Measurements from ENCODE around the gene FAF1.
"Not testable (repeated sequence)": the region's sequence is repeated elsewhere in the genome, so short reads cannot be mapped to it uniquely, and the experiment has no call there.

FAF1 gene

GRCh38 chr1:50531601-50532000 lies 428.5 kb downstream of the FAF1 start:
- no peak for DNase-seq

DNA sequence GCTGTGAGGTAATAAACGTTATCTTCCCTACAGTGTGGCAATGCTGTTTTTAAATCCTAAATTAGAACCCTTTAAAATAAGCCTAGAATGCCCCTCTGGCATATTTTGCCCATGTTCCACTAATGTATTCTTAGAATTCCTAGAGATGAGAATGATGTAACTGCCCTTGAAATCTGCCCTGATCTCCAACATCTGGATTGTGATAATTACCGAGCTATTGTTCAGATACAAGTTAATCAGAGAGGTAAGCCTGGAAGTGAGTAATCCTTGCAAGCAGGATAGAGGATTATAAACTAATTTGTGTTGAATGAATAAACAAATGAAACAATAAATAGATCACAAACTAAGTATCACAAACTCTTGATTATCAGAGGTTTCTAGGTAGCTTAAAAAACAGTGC lies 429.0 kb downstream of the FAF1 start:
- DNase-seq = no peak

- no peak for DNase-seq
Measured at GRCh38 chr1:50529510-50529909, 430.6 kb downstream of the FAF1 start.

- not testable (repeated sequence) for DNase-seq
Measured at GRCh38 chr1:50527987-50528320, 432.1 kb downstream of the FAF1 start.

DNA sequence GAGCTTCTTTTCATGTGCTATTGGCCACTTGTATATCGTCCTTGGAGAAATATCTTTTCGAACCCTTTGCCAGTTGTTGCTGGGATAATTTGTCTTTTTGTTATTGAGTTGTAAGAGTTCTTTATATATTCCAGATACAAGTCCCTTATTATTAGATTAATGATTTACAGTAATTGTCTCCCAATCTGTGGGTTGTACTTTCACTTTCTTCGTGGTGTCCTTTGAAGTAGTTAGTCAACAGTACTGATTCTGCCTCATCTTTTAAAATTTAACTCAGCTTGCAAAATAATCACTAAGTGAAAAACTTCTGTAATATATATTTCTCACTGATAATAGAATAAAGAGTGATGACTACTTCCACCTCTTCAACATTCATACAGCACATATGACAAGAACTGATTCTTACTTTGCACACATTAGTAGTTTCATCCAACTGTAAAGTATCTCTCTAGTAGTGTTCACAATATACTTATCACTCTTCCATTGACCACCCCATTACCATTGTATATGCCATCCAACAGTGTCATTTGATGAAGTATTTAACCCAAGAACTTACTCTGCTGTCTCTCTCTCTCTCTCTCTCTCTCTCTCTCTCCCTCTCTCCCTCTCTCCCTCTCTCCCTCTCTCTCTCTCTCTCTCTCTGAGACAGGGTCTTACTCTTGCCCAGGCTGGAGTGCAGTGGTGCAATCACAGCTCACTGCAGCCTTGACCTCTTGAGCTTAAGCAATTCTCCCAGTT lies 432.6 kb downstream of the FAF1 start:
- no peak for DNase-seq

- DNase-seq = no peak
Measured at GRCh38 chr1:50526431-50526830, 433.6 kb downstream of the FAF1 start.

GRCh38 chr1:50523548-50523947 lies 436.5 kb downstream of the FAF1 start:
- DNase-seq = no peak

DNA sequence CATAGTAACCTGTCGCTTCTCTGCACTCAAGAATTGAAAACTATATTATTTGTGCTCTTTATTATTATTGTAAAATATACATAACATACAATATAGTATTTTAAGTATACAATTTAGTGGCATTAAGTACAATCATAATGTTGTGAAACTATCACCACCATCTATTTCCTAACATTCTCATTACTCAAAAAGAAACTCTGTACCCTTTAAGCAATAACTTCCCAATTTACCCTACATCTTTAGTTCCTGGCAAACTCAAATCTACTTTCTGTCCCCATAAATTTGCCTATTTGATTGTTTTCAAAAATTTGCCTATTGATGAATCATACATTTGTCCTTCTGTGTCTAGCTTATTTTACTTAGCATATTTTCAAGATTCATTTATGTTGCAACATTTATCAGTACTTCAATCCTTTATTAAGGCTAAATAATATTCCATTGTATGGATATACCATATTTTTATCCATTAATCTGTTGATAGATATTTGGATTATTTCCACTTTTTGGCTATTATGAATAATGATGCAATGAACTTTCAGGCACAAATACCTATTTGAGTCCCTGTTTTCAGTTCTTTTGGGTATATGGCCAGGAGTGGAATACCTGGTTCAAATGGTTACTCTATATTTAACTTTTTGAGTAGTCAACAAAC lies 437.2 kb downstream of the FAF1 start:
- DNase-seq = no peak

DNA sequence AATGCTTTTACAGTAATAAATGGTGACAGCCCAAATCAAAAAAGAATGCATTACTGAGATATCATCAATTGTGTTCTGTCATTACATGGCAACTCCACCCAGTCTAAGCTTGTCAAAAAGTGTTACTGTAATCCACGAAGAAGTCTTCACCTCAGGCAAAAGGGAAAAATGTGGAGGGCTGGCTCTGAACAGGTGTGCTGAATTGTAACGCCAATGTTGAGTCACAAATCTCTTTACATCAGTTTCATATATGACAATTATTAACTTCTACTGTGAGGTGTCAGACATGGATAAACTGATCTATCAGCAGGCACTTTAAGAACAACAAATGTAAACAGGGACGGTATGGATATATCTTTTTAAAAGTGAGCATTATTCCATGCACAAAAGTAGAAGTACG lies 438.4 kb downstream of the FAF1 start:
- no peak for DNase-seq

- no peak for DNase-seq
Measured at GRCh38 chr1:50517488-50517887, 442.6 kb downstream of the FAF1 start.

DNA sequence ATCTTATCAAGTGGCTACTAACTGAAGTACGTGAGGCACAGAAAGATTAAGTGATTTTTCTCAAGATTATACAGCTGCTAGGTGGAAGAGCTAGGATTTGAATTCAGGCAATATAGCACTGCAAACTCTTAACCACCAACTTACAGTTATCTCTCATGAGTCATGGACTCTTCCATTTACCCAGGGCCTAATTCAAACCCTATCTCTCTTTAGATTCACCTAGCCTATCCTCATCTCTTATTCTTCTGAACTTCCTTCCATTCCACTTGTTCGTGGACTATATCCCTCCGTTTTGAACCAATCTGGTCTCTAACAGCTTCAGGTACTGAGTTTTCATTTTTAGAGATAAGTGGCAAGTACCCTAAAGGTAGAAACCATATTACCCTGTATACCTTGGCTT lies 444.0 kb downstream of the FAF1 start:
- no peak for DNase-seq

DNA sequence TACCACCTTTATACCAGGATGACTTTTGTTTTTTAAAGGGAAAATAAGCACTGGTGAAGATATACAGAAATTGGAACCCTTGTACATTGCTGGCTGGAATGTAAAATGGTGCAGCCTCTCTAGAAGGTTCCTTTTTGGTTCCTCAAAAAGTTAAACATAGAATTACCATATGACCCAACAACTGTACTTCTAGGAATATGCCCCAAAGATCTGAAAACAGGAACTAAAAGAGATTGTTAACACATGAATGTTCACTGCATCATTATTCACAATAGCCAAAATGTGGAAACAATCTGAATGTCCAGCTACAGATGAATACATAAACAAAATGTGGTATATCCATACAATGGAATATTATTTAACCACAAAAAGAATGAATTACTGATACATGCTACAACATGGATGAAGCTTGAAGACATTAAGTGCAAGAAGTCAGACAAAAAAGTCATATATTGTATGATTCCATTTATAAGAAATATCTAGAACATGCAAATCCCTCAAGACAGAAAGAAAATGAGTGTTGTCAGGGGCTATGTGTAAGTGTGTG lies 452.0 kb downstream of the FAF1 start:
- DNase-seq = no peak

- no peak for DNase-seq
Measured at GRCh38 chr1:50505427-50505826, 454.6 kb downstream of the FAF1 start.

- no peak for DNase-seq
Measured at GRCh38 chr1:50503515-50503914, 456.6 kb downstream of the FAF1 start.

DNA sequence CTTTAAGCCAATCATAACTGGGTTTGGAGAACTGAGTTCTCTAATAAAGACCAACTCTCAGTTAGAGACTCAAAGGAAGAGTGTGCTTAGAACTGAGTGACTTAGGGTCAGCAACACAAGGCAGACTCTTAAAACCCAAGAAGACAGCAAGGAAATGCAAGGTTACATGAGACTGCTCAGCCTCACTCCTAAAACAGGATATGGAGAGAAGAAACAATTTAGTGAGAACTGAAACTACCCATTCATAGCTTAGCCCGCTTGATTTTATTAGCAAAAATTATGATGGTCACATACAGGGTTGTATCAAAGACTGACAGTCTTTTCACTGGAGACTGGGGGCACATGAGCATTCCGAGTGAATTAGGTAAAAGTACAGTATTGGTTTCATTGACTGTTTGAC lies 457.9 kb downstream of the FAF1 start:
- no peak for DNase-seq

DNA sequence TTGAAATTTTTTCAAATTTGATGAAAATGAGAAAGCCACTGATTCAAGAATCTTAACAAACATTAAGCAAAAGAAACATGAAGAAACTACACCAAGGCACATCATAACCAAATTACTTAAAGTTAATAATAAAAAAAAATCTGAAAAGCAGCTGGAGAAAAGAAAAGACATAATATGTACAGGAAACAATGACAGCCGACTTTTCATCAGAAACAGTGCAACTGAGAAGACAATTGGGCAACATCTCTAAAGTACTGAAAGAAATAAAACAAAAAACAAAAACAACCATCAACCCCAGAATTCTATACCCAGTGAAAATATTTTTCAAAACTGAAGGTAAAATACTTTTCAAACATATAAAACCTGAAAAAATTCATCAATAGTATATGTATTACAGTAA lies 463.1 kb downstream of the FAF1 start:
- DNase-seq = no peak

- peak; percentile 80 to 92 for DNase-seq
Measured at GRCh38 chr1:50493710-50494109, 466.4 kb downstream of the FAF1 start.

GRCh38 chr1:50492142-50492541 lies 467.9 kb downstream of the FAF1 start:
- no peak for DNase-seq

GRCh38 chr1:50491142-50491541 lies 468.9 kb downstream of the FAF1 start:
- DNase-seq = no peak

- DNase-seq = no peak
Measured at GRCh38 chr1:50490640-50491039, 469.4 kb downstream of the FAF1 start.

- no peak for DNase-seq
Measured at GRCh38 chr1:50488876-50489275, 471.2 kb downstream of the FAF1 start.

DNA sequence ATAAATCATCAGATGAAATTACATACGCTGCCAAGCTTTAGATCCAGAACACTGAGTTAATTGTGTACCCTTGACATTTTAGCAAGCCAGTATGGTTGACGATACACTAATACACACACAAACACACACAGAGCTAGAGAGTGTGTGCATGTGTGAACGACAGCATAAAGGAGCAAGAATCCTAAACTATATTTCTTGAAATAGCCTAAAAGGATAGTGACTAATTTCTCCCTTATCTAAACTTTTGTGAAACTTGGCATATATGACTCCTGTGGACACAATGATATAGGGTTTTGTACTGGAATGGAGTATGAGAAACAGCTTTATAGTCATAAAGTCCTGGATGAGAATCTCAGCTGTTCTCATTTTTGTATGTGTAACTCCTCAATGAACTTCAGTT lies 471.7 kb downstream of the FAF1 start:
- DNase-seq = no peak

GRCh38 chr1:50487725-50488124 lies 472.3 kb downstream of the FAF1 start:
- DNase-seq = no peak

- DNase-seq = no peak
Measured at GRCh38 chr1:50481142-50481736, 478.8 kb downstream of the FAF1 start.
